ENCODE results near the gene SAE1. TPM values are rescaled to one million over a fixed set of nuclear protein-coding genes. Genes with fewer than 3 reads are reported as not detected.

SAE1 gene
- total RNA-seq, 1 experiment from 2014 or later = 234 TPM

GRCh38 chr19:47124937-47125668 lies 5.5 kb upstream of the SAE1 start:
- Histone ChIP-seq H3K18ac (ENCODE audit: insufficient read length, low read depth, low read length) (no peak overlapping the region), H4K91ac (ENCODE audit: insufficient read length, low read depth, low read length) (no peak overlapping the region), H3K4me1 (ENCODE audit: insufficient read depth, low read length) (no peaks in the 10 kb centered on the region), H3K27me3 (ENCODE audit: insufficient read depth, low read length) (no peaks in the 10 kb centered on the region), H3K9ac (ENCODE audit: extremely low read depth, insufficient read length, low read length) (no peak overlapping the region), H2BK20ac (ENCODE audit: low read depth, low read length, poor library complexity, severe bottlenecking) (no peak overlapping the region), H3K9me3 (ENCODE audit: control insufficient read depth, low read depth, low read length) (no peaks in the 10 kb centered on the region), H3K4me2 (ENCODE audit: insufficient read depth, insufficient read length, low read length) (no peak overlapping the region), H3K14ac (ENCODE audit: insufficient read depth, low read length) (no peak overlapping the region), H2BK120ac (ENCODE audit: low read depth, low read length, poor library complexity, severe bottlenecking) (no peak overlapping the region), H3T11ph (ENCODE audit: low read length) (no peak overlapping the region), H2BK12ac (ENCODE audit: insufficient read length, low read depth, low read length) (no peak overlapping the region), H3K79me1 (ENCODE audit: insufficient read depth, low read depth, low read length, poor library complexity, severe bottlenecking) (no peaks in the 10 kb centered on the region), H4K5ac (ENCODE audit: insufficient read length, low read depth, low read length) (no peak overlapping the region), H3K23me2 (ENCODE audit: insufficient read length, low read depth, low read length, poor library complexity, severe bottlenecking) (no peaks in the 10 kb centered on the region), H2AK5ac (ENCODE audit: insufficient read length, low read length) (no peak overlapping the region), H4K8ac (replicated peaks; ENCODE audit: insufficient read length, low read depth, low read length) (no peak overlapping the region), H4K20me1 (ENCODE audit: control insufficient read depth, insufficient read depth, insufficient read length) (no peaks in the 10 kb centered on the region), H3K56ac (ENCODE audit: insufficient read length, low read depth, low read length) (no peak overlapping the region), H2BK5ac (ENCODE audit: insufficient read length, low read length) (no peak overlapping the region), H3K23ac (ENCODE audit: insufficient read length, low read depth, low read length) (no peak overlapping the region), H2BK15ac (ENCODE audit: low read depth, low read length) (no peak overlapping the region), H2AFZ (ENCODE audit: low read length) (peak overlapping the region; percentile 93), H3K4ac (ENCODE audit: low read depth, low read length) (no peak overlapping the region), H3K79me2 (ENCODE audit: insufficient read depth, low read length) (no peaks in the 10 kb centered on the region), H3K27ac (ENCODE audit: insufficient read length, low read depth, low read length) (no peak overlapping the region)
- H3K9me3 Mint-ChIP-seq = no peaks in the 10 kb centered on the region
- peaks cover 9 to 13% of the 10 kb centered on the region in 2 experiments for H3K4me1 Mint-ChIP-seq
- H3K4me3 Mint-ChIP-seq = no peak overlapping the region; a peak in 1 of 5 replicates
- no peaks in the 10 kb centered on the region for H3K36me3 Mint-ChIP-seq (ENCODE audit: insufficient read depth in 1 of 3, low read depth in 3 of 3)
- DNase-seq = peak; percentile 69
- WGBS (ENCODE audit: extremely low coverage, insufficient read length, low lambda C conversion rate) = no CpG with 5 or more reads among the region's 8 CpGs
- peak; percentile 83 for TF ChIP-seq CTCF (conservative IDR thresholded peaks at IDR 0.05)
- H3K27ac Mint-ChIP-seq = peak overlapping the region; percentile 17 to 55 (median 36); a peak in 3 of 7 replicates
- no peaks in the 10 kb centered on the region; the same call in 1 of the 2 replicates for H3K27me3 Mint-ChIP-seq (ENCODE audit: low read depth)

Measured in H9 (cell line).